T follicular helper cell (primary cell): ENCODE results near the gene PDE10A.
"Not testable (repeated sequence)": the region's sequence is repeated elsewhere in the genome, so short reads cannot be mapped to it uniquely, and the experiment has no call there.

Experiments
- DNase-seq: peaks from one replicate; pipeline ENCODE4 v3.0.0-alpha.2; 2020; ENCODE audit warnings: low read depth

Gene PDE10A

GRCh38 chr6:165469483-165469882, 193.6 kb downstream of the PDE10A start:
- no peak for DNase-seq

- DNase-seq, result no peak
Measured at GRCh38 chr6:165468340-165469235, 194.5 kb downstream of the PDE10A start.

- not testable (repeated sequence) for DNase-seq
Measured at GRCh38 chr6:165463499-165463898, 199.5 kb downstream of the PDE10A start.

GRCh38 chr6:165459605-165460301, 203.3 kb downstream of the PDE10A start:
- DNase-seq, result not testable (repeated sequence)

GRCh38 chr6:165458134-165458533, 204.9 kb downstream of the PDE10A start:
- no peak for DNase-seq

GRCh38 chr6:165456286-165456685, 206.8 kb downstream of the PDE10A start:
- DNase-seq, result no peak

GRCh38 chr6:165455488-165455887, 207.6 kb downstream of the PDE10A start:
- DNase-seq, result no peak

GRCh38 chr6:165453395-165453794, 209.6 kb downstream of the PDE10A start:
- no peak for DNase-seq

- no peak for DNase-seq
Measured at GRCh38 chr6:165451838-165452237, 211.2 kb downstream of the PDE10A start.

GRCh38 chr6:165448210-165448609, 214.8 kb downstream of the PDE10A start:
- no peak for DNase-seq

- no peak for DNase-seq
Measured at GRCh38 chr6:165447141-165447540, 215.9 kb downstream of the PDE10A start.

- no peak for DNase-seq
Measured at GRCh38 chr6:165446331-165446730, 216.7 kb downstream of the PDE10A start.

- DNase-seq, result no peak
Measured at GRCh38 chr6:165443462-165443861, 219.6 kb downstream of the PDE10A start.

- DNase-seq, result no peak
Measured at GRCh38 chr6:165441181-165441580, 221.9 kb downstream of the PDE10A start.

GRCh38 chr6:165439928-165440554, 223.0 kb downstream of the PDE10A start:
- DNase-seq, result no peak

- no peak for DNase-seq
Measured at GRCh38 chr6:165426892-165427291, 236.1 kb downstream of the PDE10A start.

GRCh38 chr6:165422192-165422591, 240.8 kb downstream of the PDE10A start:
- DNase-seq, result no peak

GRCh38 chr6:165417278-165417865, 245.7 kb downstream of the PDE10A start:
- DNase-seq, result no peak

GRCh38 chr6:165404697-165405096, 258.3 kb downstream of the PDE10A start:
- DNase-seq, result no peak

- DNase-seq, result no peak
Measured at GRCh38 chr6:165404296-165404695, 258.7 kb downstream of the PDE10A start.

GRCh38 chr6:165403006-165403595, 259.9 kb downstream of the PDE10A start:
- no peak for DNase-seq

GRCh38 chr6:165401092-165401491, 261.9 kb downstream of the PDE10A start:
- no peak for DNase-seq
